NB4 (cell line): ENCODE results near the gene ECT2L.

Source experiments
- CTCF ChIP-seq: IDR thresholded peaks from one replicate; pipeline ENCODE4 v1.5.1; 2012; ENCODE audit warnings: low read depth, low read length
- MYC ChIP-seq: IDR thresholded peaks from 2 replicates; pipeline ENCODE4 v1.6.1; 2011; ENCODE audit warnings: low read depth, low read length
- POLR2A ChIP-seq: IDR thresholded peaks from 2 replicates; pipeline ENCODE4 v1.6.1; 2011; ENCODE audit warnings: mild to moderate bottlenecking; ENCODE audit not compliant: insufficient read length; ENCODE audit errors: extremely low read depth
- TF ChIP-seq, protein P1 (sequence below): IDR thresholded peaks from 2 replicates; pipeline ENCODE4 v1.6.1; 2011; ENCODE audit warnings: low read depth, low read length

DNA sequence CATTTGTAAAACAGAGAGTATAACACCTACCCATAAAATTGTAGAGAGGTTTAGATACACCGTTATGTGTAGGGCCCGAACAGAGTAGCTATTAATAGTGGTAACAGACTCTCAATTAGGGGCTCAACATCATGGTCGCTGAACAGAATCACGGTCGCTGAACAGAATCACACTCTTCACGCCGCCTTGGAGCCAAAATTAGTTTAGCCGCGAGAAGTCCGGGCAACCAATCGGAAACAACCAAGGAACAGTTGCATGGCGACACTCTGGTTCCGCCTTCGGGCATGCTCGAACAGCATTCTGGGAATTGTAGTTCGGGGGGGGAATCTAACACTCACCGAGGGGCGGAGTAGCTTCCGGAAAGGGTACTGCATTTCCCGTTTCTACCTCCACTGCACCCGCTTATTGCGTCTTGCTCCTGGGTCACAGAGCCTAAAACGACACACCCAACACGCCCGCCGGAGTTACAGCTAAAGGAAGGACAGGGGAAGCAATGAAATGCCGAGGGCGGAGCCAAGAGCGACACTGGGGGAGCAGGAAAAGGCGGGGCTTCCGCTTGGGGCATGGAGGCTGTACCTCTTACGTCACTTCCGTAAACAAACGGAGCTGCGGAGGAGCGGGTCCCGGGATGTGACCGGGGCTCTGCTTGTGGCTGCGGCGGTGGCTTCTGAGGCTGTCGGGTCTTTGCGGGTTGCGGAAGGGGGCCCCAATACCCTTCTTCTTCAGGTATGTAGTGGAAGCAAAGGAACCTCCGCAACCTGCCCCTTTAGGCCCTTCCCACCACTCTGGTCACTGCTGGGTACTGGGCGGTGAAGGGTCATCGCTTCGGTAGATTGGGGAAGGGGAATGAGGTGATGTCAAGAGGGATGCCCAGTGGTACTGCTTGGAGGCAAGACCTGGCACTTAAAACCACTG is 22.5 kb upstream of the ECT2L start, which contains the start of gene CCDC28A:
- TF ChIP-seq CTCF (no peak), MYC (no peak), POLR2A (peak; percentile 71)
- TF ChIP-seq, protein P1, sequence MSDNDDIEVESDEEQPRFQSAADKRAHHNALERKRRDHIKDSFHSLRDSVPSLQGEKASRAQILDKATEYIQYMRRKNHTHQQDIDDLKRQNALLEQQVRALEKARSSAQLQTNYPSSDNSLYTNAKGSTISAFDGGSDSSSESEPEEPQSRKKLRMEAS: peak; percentile 78
